Stimulated activated CD8-positive, alpha-beta memory T cell treated with anti-CD3 and anti-CD28 coated beads, Interleukin-7, amount 100 ng/mL, for 1 hour (primary cell): Measurements from ENCODE around the gene ANK3.

Source experiments
- DNase-seq, 2 donors: peaks; one replicate each; pipeline ENCODE4 v3.0.0-alpha.2; 2020; ENCODE audit warnings: low read depth in 2 of 2

Gene ANK3

DNA sequence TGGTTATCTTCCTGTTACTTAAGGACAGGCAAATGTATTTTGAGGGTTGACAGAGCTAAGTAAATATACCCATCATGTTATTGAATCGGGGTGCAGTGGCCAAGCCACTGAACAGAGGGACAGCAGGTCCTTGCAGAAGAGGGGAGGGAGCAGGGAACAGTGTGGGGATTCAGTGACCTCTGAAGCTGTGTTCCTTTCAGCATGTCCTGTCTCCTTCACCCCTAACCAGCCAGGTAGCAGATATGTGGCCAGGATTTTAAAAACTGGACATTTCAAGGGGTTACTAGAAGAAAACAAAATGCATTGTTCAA, 12.7 kb downstream of the ANK3 start:
- no peak for DNase-seq

DNA sequence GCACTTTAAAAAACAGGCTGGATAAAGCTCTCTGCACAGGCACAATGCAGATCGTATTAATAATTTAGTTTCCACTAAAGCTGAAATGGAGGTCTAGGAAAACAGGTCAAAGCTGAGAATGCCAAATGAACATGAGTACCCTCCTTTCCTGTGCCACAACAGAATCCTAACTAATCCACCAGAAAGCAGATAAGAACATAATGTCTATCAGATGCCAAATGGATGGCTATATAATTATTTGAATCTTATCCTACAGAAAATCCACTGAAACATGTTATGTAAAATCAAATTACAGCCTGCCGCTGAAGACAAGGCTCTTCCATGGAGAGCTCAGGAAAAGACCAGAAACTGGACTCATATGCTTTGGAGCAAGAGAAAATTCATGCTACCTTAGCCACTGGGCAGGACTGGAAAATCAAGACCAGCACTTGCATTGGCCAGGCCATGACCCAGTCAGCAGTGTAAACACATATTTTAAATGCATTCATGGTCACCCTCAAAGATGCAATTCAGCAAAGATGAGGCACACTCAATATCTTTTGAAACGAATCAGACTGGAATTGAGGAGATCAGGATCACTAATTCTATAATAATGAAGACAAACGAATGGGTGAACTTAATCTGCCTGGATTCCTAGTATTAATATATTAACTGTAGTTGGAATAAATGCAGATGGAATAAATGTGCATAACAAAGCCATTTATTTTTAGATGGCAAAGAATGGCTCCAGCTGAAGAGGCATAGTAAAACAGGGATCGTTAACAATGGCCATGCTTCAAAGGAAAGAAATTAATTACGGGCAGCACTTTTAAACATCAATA, 13.2 kb downstream of the ANK3 start:
- no peak for DNase-seq

GRCh38 chr10:60375293-60376004, 14.2 kb downstream of the ANK3 start:
- no peak for DNase-seq

GRCh38 chr10:60374836-60375235, 14.8 kb downstream of the ANK3 start:
- no peak for DNase-seq

DNA sequence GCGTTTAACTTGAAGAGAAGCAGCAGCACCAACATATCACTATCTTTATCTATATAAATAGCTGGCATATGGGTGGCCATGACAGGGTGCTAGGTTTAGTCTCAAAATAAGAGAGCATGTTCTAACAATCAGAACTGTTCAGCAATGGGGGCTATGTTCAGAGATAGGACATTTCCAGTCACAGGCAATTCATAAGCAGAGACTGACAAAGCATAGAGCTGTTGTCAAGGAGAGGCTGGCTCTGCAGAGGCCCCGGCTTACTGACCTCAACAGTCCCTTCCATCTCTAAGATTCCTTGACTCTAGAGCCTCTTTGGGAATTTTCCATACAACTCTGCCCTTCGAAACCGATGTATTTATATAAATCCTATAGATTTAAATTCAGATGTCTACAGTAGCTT, 17.2 kb downstream of the ANK3 start:
- DNase-seq: no peak

GRCh38 chr10:60369547-60369930, 20.1 kb downstream of the ANK3 start:
- DNase-seq: no peak

DNA sequence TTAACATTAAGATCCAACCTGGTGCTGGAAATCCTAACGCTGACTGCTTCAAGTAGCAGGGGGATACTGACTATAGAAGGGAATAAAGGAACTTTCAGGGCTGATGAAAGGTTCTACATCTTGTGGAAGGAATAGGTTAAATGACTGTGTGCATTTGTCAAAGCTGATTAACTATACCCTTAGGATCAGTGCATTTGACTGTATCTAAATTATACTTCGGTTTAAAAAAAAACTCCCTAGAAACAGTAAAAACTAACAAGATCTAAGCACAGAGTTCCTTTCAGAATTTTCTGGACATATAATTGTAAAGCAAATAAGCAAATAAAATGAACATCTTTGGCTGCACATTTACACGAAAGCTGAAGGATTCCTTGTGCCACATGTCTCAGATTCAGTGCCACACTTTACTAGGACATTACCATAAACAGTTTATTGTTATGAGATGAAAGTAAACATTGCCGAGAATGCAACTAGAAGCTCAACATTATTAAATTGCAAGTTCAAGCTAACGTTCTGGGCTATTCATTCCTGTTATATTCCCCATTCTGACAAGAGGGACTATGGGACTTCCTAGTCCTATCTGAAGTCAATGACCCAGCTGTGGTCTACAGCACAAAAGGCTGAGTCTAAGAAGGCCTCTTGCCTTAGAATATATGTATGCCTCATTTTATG, 20.7 kb downstream of the ANK3 start:
- no peak for DNase-seq

GRCh38 chr10:60367901-60368300, 21.8 kb downstream of the ANK3 start:
- no peak for DNase-seq

GRCh38 chr10:60367431-60367830, 22.2 kb downstream of the ANK3 start:
- DNase-seq: no peak

GRCh38 chr10:60367024-60367423, 22.7 kb downstream of the ANK3 start:
- no peak for DNase-seq

- DNase-seq: no peak
These were observed 26.5 kb downstream of the ANK3 start for GRCh38 chr10:60363187-60363586.

GRCh38 chr10:60362461-60362860, 27.2 kb downstream of the ANK3 start:
- DNase-seq: no peak

- DNase-seq: no peak
These were observed 30.6 kb downstream of the ANK3 start for GRCh38 chr10:60359066-60359465.

- no peak for DNase-seq
These were observed 31.4 kb downstream of the ANK3 start for GRCh38 chr10:60358282-60358681.

GRCh38 chr10:60353519-60354258, 36.0 kb downstream of the ANK3 start:
- no peak for DNase-seq

GRCh38 chr10:60352105-60352504, 37.6 kb downstream of the ANK3 start:
- DNase-seq: no peak

DNA sequence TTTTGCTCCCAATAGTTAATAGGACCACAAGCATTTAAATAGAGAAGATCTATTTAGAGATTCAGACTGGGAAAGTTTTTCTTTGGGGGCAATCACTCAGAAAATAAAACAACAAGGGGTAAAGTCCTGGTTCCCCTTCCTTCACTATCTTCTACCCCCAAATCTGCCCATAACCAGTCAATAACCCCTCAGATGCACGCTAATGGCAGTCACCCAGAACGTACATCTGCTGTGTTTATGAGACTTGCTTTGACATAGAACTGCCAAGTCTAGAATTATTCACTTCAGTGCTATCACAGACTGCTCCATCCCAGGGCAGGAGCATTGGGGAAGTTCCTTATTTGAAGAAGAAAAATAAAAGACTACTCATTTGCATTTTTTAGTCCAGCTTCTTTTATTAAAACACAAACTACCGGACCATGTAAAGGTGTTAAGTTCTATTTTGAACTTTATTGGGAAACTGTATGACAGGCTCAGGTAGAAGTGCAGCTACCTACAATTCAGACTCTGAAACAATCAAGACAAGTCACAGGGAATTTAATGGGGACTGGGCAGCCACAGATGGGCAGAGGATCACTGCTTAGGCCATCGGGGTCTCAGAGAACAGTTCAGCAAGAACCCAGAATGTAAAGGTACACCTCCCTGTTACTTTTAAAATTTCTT, 38.4 kb downstream of the ANK3 start:
- DNase-seq: no peak

GRCh38 chr10:60350400-60350799, 39.3 kb downstream of the ANK3 start:
- no peak for DNase-seq

DNA sequence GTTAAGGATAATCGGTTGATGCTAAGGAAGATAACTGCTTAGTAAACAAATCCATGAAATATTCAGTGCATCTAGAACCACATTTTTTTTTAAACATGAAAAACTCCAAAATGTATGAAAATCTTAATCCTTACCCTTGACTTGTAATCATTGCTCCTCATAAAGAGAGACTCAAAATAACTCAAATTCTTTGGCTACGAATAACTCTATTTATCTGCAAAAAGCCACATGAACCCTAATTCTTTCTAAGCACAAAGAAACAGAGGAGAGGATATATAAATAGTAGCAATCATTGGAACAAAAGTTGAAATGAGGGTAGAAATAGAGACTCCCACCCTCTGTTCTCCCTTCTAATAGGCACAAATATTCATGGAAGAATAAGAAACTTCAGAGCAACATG, 40.2 kb downstream of the ANK3 start:
- no peak for DNase-seq

- DNase-seq: no peak
These were observed 40.7 kb downstream of the ANK3 start for GRCh38 chr10:60348982-60349381.

DNA sequence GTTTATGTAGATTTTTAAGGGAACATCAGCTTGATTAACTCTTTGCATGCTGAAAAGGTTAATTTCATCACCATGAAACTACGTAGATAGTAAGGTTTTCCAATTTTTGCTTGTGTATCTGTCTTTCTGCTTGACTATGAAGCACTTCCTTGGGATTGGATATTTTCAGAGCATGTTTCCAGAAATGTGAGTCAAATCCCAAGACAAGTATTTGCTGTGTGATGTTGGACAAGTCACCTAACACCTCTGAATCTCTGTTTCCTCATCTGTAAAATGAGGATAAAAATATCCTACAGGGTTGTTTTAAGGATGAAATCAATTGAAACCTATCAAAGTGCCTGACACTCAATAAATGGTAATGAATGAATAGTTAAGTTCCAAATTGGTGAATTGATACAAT, 42.4 kb downstream of the ANK3 start:
- DNase-seq: no peak

DNA sequence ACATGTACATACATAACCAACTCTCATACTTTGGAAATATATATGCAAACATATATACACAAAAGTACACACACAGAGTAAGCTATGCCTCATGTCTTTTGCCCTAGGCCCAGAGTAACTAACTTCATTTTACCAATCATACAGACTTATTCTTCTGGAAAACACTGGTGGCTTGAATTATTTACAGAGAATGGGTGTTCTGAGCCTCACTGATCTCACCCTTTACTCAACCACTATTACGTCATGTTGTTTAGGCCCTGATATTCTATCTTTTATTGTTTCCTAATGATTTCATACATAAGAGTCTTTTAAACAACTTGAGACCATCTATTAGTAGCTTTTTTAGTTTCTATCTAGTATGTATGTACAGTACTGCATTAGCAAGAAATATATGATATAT, 43.0 kb downstream of the ANK3 start:
- no peak for DNase-seq
